ENCODE results near the gene PPY. TPM values are rescaled to one million over a fixed set of nuclear protein-coding genes. Genes with fewer than 3 reads are reported as not detected.

Gene PPY
- 1 to 10 TPM in 2 of 8 experiments, under 1 TPM in 1, not detected in 5; 0.54 to 3.5 (median 1.7) TPM for total RNA-seq

GRCh38 chr17:43942051-43942685, at the start of gene PPY:
PPY (minus strand) TSS chr17:43942476; CDS start chr17:43941654, 822 bp downstream.
- in situ Hi-C loops (cut with MboI; ENCODE audit: low pct_unique_long_range_greater_than_20kb in 2 of 9, low sequenced_read_pairs in 9 of 9, unreplicated experiment in 9 of 9), result loop anchor here in 3 of 9 experiments (5.0 to 10.0 kb wide), 2 partner anchors 53 to 55 kb away; no protein-coding TSS in a partner anchor
- peaks cover 5 to 18% of the 10 kb centered on the region in 2 donors for H3K4me1 ChIP-seq (replicated peaks in 1 of 2)
- ATAC-seq (replicated peaks in 6 of 8), result no peak
- WGBS, 10 experiments, result 40 to 100% (median 70%) methylated on average over 2 to 5 of the region's 17 CpGs; no CpG with 5 or more reads in 4 of the 10 experiments
- H3K4me3 ChIP-seq, result no peak within 1 kb of the TSS
- H3K27ac ChIP-seq, result no peak within 1 kb of the TSS

- 0 to 100% (median 82%) methylated on average over 1 to 9 of the region's 9 CpGs for WGBS, 10 experiments
- H3K4me3 ChIP-seq, result no peak overlapping the region
- peaks cover 0 to 6% of the 10 kb centered on the region in 2 donors for H3K4me1 ChIP-seq (replicated peaks in 1 of 2)
- no peak overlapping the region for H3K27ac ChIP-seq
- ATAC-seq (replicated peaks in 6 of 8), result no peak
- in situ Hi-C loops (cut with MboI; ENCODE audit: low pct_unique_long_range_greater_than_20kb in 2 of 9, low sequenced_read_pairs in 9 of 9, unreplicated experiment in 9 of 9), result no loop called here
Observed at GRCh38 chr17:43988301-43988700, 46.0 kb upstream of the PPY start.

- Histone ChIP-seq H3K4me1 (replicated peaks in 1 of 2) (peaks cover 0 to 6% of the 10 kb centered on the region in 2 donors), H3K27ac (no peak overlapping the region), H3K4me3 (no peak overlapping the region)
- WGBS, 10 experiments, result 33 to 100% (median 53%) methylated on average over 1 to 6 of the region's 12 CpGs; no CpG with 5 or more reads in 2 of the 10 experiments
- ATAC-seq (replicated peaks in 6 of 8), result no peak
- in situ Hi-C loops (cut with MboI; ENCODE audit: low pct_unique_long_range_greater_than_20kb in 2 of 9, low sequenced_read_pairs in 9 of 9, unreplicated experiment in 9 of 9), result no loop called here
Observed at GRCh38 chr17:43987131-43988021, 45.1 kb upstream of the PPY start.

GRCh38 chr17:43986225-43986981, 44.1 kb upstream of the PPY start:
- in situ Hi-C loops (cut with MboI; ENCODE audit: low pct_unique_long_range_greater_than_20kb in 2 of 9, low sequenced_read_pairs in 9 of 9, unreplicated experiment in 9 of 9), result no loop called here
- peaks cover 0 to 6% of the 10 kb centered on the region in 2 donors for H3K4me1 ChIP-seq (replicated peaks in 1 of 2)
- 84 to 100% (median 100%) methylated on average over 1 to 6 of the region's 7 CpGs; no CpG with 5 or more reads in 3 of the 10 experiments for WGBS, 10 experiments
- no peak for ATAC-seq (replicated peaks in 6 of 8)
- no peak overlapping the region for H3K4me3 ChIP-seq
- no peak overlapping the region for H3K27ac ChIP-seq

GRCh38 chr17:43984521-43984920, 42.2 kb upstream of the PPY start:
- 51 to 100% (median 82%) methylated on average over 1 to 5 of the region's 8 CpGs; no CpG with 5 or more reads in 1 of the 10 experiments for WGBS, 10 experiments
- H3K27ac ChIP-seq, result no peak overlapping the region
- peaks cover 0 to 6% of the 10 kb centered on the region in 2 donors for H3K4me1 ChIP-seq (replicated peaks in 1 of 2)
- no peak for ATAC-seq (replicated peaks in 6 of 8)
- in situ Hi-C loops (cut with MboI; ENCODE audit: low pct_unique_long_range_greater_than_20kb in 2 of 9, low sequenced_read_pairs in 9 of 9, unreplicated experiment in 9 of 9), result no loop called here
- H3K4me3 ChIP-seq, result peak overlapping the region in 2 of 5 donors; percentile 34 to 42

- in situ Hi-C loops (cut with MboI; ENCODE audit: low pct_unique_long_range_greater_than_20kb in 2 of 9, low sequenced_read_pairs in 9 of 9, unreplicated experiment in 9 of 9), result no loop called here
- ATAC-seq (replicated peaks in 6 of 8), result peak in 7 of 8 experiments; percentile 60 to 95 (median 90)
- Histone ChIP-seq H3K4me1 (replicated peaks in 1 of 2) (peaks cover 0 to 6% of the 10 kb centered on the region in 2 donors), H3K4me3 (peak overlapping the region; percentile 20 to 42 (median 29)), H3K27ac (no peak overlapping the region)
- 0 to 30% (median 2%) methylated on average over 1 to 12 of the region's 78 CpGs; no CpG with 5 or more reads in 6 of the 10 experiments for WGBS, 10 experiments
Observed at GRCh38 chr17:43983515-43984411, 41.5 kb upstream of the PPY start.

- 0 to 100% (median 51%) methylated on average over 1 to 3 of the region's 5 CpGs; no CpG with 5 or more reads in 4 of the 10 experiments for WGBS, 10 experiments
- no peak for ATAC-seq (replicated peaks in 6 of 8)
- in situ Hi-C loops (cut with MboI; ENCODE audit: low pct_unique_long_range_greater_than_20kb in 2 of 9, low sequenced_read_pairs in 9 of 9, unreplicated experiment in 9 of 9), result no loop called here
- Histone ChIP-seq H3K4me1 (replicated peaks in 1 of 2) (peaks cover 0 to 3% of the 10 kb centered on the region in 2 donors), H3K27ac (no peak overlapping the region), H3K4me3 (no peak overlapping the region)
Observed at GRCh38 chr17:43983196-43983514, 40.9 kb upstream of the PPY start.

- WGBS, 10 experiments, result 71 to 100% (median 73%) methylated on average over 1 to 2 of the region's 2 CpGs; no CpG with 5 or more reads in 7 of the 10 experiments
Observed at GRCh38 chr17:43982171-43982570, 39.9 kb upstream of the PPY start.

GRCh38 chr17:43979671-43980070, 37.4 kb upstream of the PPY start:
- Histone ChIP-seq H3K4me3 (no peak overlapping the region), H3K27ac (no peak overlapping the region), H3K4me1 (replicated peaks in 1 of 2) (peaks cover 4 to 8% of the 10 kb centered on the region in 2 donors)
- 40 to 100% (median 80%) methylated on average over 1 to 4 of the region's 4 CpGs; no CpG with 5 or more reads in 2 of the 10 experiments for WGBS, 10 experiments
- in situ Hi-C loops (cut with MboI; ENCODE audit: low pct_unique_long_range_greater_than_20kb in 2 of 9, low sequenced_read_pairs in 9 of 9, unreplicated experiment in 9 of 9), result no loop called here
- no peak for ATAC-seq (replicated peaks in 6 of 8)

More at GRCh38 chr17:43982171-43982570, 39.9 kb upstream of the PPY start:
- Histone ChIP-seq H3K27ac (no peak overlapping the region), H3K4me3 (no peak overlapping the region), H3K4me1 (replicated peaks in 1 of 2) (no peaks in the 10 kb centered on the region)
- in situ Hi-C loops (cut with MboI; ENCODE audit: low pct_unique_long_range_greater_than_20kb in 2 of 9, low sequenced_read_pairs in 9 of 9, unreplicated experiment in 9 of 9), result no loop called here
- ATAC-seq (replicated peaks in 6 of 8), result no peak

- Histone ChIP-seq H3K27ac (no peak overlapping the region), H3K4me3 (no peak overlapping the region), H3K4me1 (replicated peaks in 1 of 2) (peaks cover 8 to 9% of the 10 kb centered on the region in 2 donors)
- in situ Hi-C loops (cut with MboI; ENCODE audit: low pct_unique_long_range_greater_than_20kb in 2 of 9, low sequenced_read_pairs in 9 of 9, unreplicated experiment in 9 of 9), result no loop called here
- WGBS, 10 experiments, result 10 to 75% (median 55%) methylated on average over 2 to 7 of the region's 7 CpGs; no CpG with 5 or more reads in 2 of the 10 experiments
- no peak for ATAC-seq (replicated peaks in 6 of 8)
Observed at GRCh38 chr17:43979011-43979410, 36.7 kb upstream of the PPY start.

- in situ Hi-C loops (cut with MboI; ENCODE audit: low pct_unique_long_range_greater_than_20kb in 2 of 9, low sequenced_read_pairs in 9 of 9, unreplicated experiment in 9 of 9), result no loop called here
- no peak overlapping the region for H3K27ac ChIP-seq
- WGBS, 10 experiments, result 57 to 83% (median 70%) methylated on average over 1 to 2 of the region's 2 CpGs; no CpG with 5 or more reads in 2 of the 10 experiments
- H3K4me3 ChIP-seq, result no peak overlapping the region
- peaks cover 8 to 9% of the 10 kb centered on the region in 2 donors for H3K4me1 ChIP-seq (replicated peaks in 1 of 2)
- ATAC-seq (replicated peaks in 6 of 8), result no peak
Observed at GRCh38 chr17:43978078-43978477, 35.8 kb upstream of the PPY start.
